Bronchial epithelial cell (primary cell): Measurements from ENCODE around the gene ZNF473. TPM values are rescaled to one million over a fixed set of nuclear protein-coding genes. Genes with fewer than 3 reads are reported as not detected.
"Not testable (repeated sequence)": the region's sequence is repeated elsewhere in the genome, so short reads cannot be mapped to it uniquely, and the experiment has no call there.

ENCODE experiments used
- DNase-seq: peaks from one replicate; pipeline ENCODE4 v3.0.0-alpha.2; 2010; ENCODE audit warnings: low read depth
- FAIRE-seq: peaks from 2 replicates; lab custom pipeline; 2011; peaks lifted over from hg19 to GRCh38; lab: Jason Lieb, UNC
- H3K27me3 ChIP-seq: 2 replicates; pipeline ENCODE4 v1.5.1; 2011; ENCODE audit warnings: low read length; ENCODE audit not compliant: control insufficient read depth, insufficient read depth
- H3K36me3 ChIP-seq: 2 replicates; pipeline ENCODE4 v1.5.1; 2011; ENCODE audit warnings: low read length; ENCODE audit not compliant: control insufficient read depth, insufficient read depth
- H3K4me3 ChIP-seq: 2 replicates; pipeline ENCODE4 v1.5.1; 2011; ENCODE audit warnings: mild to moderate bottlenecking, low read depth, low read length, control low read depth
- total RNA-seq: library from RNA; depleted of rRNA; stranded (reverse); fragments of >200 nt; gene quantifications from 2 replicates; pipeline ENCODE4 v1.2.1, GENCODE V29; 2014
- TF ChIP-seq, protein P1 (sequence below): IDR thresholded peaks from 2 replicates; pipeline ENCODE4 v1.5.1; 2011; ENCODE audit warnings: mild to moderate bottlenecking, moderate library complexity, low read length, control low read depth, inconsistent platforms; ENCODE audit not compliant: insufficient read depth, severe bottlenecking

Gene ZNF473
- total RNA-seq, 1 donor from 2014 or later = 13.7 TPM

DNA sequence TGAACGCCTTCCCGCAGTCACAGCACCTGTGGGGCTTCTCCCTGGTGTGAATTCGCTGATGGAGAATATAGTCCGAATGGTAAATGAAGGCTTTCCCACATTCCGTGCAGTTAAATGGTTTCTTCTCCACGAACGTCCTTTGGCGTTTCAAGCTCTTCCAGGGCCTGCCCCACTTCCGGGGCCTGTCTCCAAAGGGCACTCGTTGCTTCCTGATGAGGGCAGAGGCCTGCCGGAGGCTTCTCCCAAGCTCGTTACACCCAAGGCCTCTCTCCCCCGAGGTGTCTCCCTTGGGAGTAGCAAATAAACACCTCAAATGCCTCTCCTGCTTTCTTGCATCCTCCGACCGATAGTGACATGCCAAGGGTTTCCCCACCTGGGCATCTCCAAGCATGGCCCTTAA lies 34.3 kb downstream of the ZNF473 start:
- no peak for FAIRE-seq
- Histone ChIP-seq H3K4me3 (no peak overlapping the region), H3K27me3 (no peaks in the 10 kb centered on the region), H3K36me3 (no peaks in the 10 kb centered on the region)
- TF ChIP-seq, protein P1, sequence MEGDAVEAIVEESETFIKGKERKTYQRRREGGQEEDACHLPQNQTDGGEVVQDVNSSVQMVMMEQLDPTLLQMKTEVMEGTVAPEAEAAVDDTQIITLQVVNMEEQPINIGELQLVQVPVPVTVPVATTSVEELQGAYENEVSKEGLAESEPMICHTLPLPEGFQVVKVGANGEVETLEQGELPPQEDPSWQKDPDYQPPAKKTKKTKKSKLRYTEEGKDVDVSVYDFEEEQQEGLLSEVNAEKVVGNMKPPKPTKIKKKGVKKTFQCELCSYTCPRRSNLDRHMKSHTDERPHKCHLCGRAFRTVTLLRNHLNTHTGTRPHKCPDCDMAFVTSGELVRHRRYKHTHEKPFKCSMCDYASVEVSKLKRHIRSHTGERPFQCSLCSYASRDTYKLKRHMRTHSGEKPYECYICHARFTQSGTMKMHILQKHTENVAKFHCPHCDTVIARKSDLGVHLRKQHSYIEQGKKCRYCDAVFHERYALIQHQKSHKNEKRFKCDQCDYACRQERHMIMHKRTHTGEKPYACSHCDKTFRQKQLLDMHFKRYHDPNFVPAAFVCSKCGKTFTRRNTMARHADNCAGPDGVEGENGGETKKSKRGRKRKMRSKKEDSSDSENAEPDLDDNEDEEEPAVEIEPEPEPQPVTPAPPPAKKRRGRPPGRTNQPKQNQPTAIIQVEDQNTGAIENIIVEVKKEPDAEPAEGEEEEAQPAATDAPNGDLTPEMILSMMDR = no peak
- no peak for DNase-seq

DNA sequence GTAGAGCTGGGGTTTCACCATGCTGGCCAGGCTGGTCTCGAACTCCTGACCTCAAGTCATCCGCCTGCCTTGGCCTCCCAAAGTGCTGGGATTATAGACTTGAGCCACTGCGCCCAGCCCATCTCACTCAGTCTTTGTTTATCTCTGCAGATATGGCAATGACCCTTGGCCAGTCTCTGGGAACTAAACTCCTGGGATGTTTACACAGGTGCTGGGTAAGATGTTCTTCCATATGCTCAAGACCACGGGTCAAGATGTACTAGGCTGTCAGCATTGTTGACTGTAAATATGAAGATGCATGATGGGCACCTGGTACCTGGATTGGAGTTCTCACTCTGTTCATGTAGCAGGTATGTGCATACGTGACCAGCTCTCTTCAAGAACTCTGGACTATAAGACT lies 35.8 kb downstream of the ZNF473 start:
- Histone ChIP-seq H3K36me3 (no peaks in the 10 kb centered on the region), H3K4me3 (no peak overlapping the region), H3K27me3 (no peaks in the 10 kb centered on the region)
- DNase-seq (no peak), FAIRE-seq (no peak)
- TF ChIP-seq, protein P1 = no peak

DNA sequence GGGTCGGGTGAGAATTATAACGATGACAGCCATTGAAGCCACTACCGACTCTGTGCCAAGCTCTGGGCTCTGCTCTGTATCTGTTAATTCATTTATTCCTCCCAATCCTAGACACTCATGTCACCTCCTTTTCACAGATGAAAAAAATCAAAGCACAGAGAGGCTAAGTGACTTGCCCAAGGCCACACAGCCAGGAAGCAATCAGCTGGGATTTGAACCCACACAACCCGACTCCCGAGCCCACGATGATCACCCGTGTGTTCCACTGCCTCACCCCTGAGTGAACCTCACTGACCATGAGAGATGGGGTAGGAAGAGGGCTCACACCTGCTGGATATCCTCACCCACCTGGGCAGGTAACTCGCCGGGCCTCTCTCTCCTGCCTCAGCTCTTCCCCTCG lies 40.1 kb downstream of the ZNF473 start:
- no peaks in the 10 kb centered on the region for H3K36me3 ChIP-seq
- DNase-seq (no peak), FAIRE-seq (peak; percentile 18)
- TF ChIP-seq, protein P1 = no peak
- H3K4me3 ChIP-seq = no peak overlapping the region
- H3K27me3 ChIP-seq = no peaks in the 10 kb centered on the region

DNA sequence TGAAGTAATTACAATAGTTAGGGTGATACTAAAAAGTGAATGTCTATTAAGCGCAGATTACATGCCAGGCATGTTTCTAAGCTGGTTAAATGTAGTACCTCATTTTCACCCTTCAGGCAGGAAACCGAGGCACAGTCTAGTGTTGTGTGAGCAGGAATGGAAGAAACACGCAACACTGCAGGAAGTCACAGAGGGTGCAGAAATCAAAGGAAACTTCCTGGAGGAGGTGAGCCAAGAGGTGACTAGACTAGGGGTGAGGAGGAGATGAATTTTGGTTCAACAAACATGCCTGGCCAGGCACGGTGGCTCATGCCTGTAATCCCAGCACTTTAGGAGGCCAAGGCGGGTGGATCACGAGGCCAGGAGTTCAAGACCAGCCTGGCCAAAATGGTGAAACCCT lies 41.8 kb downstream of the ZNF473 start:
- H3K27me3 ChIP-seq = no peaks in the 10 kb centered on the region
- TF ChIP-seq, protein P1 = no peak
- DNase-seq (no peak), FAIRE-seq (no peak)
- no peak overlapping the region for H3K4me3 ChIP-seq
- H3K36me3 ChIP-seq = no peaks in the 10 kb centered on the region

DNA sequence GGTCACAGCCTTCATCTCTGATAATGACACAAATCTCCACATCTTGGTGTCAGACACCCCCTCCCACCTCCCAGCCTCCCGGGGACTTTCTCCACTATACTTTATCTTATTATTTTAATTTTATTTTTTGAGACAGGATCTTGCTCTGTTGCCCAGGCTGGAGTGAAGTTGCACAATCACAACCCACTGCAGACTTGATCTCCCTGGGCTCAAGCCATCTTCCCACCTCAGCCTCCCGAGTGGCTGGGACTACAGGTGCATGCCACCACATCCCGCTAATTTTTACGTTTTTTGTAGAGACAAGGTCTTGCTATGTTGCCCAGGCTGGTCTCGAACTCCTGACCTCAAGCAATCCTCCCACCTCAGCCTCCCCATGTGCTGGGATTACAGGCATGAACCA lies 42.6 kb downstream of the ZNF473 start:
- H3K4me3 ChIP-seq, H3K27me3 ChIP-seq, H3K36me3 ChIP-seq, DNase-seq, FAIRE-seq: not testable (repeated sequence)

DNA sequence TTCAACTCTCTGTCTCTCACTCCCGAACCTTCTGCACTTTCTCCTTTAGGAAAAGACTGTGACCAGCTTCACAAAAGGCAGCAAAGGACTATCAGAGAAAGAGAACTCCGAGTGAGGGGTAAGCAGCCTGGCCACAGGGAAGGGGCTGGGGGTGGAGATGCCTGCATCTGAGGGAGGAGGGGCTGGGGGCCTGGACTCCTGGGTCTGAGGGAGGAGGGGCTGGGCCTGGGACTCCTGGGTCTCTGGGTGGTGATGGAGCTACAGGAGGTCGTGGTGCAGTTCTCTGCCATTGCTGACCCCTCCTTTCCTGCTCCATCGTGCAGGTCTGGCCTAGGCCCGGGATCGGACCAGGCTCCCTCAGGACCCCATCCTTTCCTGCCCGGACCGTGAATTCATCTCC lies 49.3 kb downstream of the ZNF473 start:
- FAIRE-seq, H3K36me3 ChIP-seq, H3K27me3 ChIP-seq, H3K4me3 ChIP-seq, DNase-seq: not testable (repeated sequence)

DNA sequence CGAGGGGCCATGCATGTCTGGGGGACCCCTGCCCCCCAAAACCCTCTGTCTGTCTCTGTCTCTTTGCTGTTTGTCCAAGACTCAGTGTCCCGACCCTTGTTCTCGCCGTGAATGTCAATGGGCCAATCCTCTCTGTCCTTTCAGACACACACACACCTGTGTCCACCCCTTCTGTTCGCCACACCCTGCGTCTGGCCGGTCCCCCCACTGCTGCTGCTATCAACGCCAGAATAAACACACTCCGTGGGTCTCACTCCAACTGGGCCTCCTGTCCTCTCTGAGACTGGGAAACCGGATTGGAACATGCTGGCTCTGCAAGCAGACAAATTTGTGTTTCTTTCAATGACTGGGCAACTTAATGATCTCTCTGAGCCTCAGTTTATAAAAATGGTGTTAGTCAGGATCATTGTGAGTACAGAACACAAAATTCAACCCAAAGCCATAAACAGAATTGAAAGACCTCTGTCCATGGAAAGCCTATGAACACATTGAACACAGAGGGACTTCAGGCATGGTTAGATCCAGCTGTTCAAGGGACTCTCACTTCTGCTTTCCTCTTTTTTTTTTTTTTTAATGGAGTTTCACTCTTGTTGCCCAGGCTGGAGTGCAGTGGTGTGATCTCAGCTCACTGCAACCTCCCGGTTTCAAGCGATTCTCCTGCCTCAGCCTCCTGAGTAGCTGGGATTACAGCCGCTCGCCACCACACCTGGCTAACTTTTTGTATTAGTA lies 50.0 kb downstream of the ZNF473 start:
- not testable (repeated sequence) for H3K4me3 ChIP-seq, H3K27me3 ChIP-seq, FAIRE-seq, DNase-seq, H3K36me3 ChIP-seq

DNA sequence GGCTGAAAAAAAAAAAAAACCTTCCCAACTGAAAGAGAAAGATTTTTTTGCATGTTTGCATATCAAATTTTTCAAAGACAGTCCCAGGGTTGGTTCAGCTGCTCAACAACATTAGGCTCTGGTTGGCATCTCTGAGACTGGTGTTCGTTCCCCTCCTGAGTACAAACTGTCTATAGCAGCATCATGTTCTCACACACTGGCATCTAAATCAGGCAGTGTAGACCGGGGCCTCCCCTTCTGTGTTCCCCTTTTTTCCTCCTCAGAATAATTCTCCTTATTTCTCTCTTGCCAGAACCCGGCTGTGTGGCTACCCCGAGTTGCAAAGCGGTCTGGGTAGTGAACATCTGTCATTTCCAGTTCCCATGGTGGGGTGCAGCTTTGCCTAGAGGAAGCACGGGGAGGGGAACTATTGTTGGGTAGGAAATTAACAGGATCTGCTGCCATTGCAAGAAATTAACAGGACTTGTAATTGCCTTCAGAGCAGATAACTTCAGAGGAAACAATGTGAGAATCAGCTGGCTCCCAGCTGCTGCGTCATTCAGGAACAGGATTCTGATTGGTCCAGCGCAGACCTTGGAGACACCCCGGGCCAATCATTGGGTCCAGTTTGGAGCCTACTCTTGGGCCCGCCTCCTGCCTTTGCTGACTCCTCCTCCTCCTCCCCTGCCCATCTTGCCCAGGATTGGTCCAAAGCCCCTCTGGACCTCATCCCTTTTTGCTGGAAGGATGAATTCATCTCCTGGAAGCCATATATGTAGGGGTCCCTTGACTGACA lies 51.0 kb downstream of the ZNF473 start:
- not testable (repeated sequence) for DNase-seq, H3K27me3 ChIP-seq, H3K4me3 ChIP-seq, H3K36me3 ChIP-seq
- peak; percentile 52 for FAIRE-seq

DNA sequence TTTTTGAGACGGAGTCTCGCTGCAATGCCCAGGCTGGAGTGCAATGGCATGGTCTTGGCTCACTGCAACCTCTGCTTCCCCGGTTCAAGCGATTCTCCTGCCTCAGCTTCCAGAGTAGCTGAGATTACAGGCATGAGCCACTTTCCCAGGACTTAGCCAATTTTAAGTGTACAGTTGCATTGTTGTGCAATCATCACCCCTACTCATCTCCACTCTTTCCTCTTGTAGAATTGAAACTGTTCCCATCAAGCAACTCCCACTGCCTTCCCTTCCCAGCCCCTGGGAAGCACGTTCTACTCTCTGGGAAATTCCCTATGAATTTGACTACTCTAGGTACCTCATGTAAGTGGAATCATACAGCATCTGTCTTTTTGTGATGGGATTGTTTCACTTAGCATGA lies 53.2 kb downstream of the ZNF473 start:
- H3K27me3 ChIP-seq, DNase-seq, H3K36me3 ChIP-seq, H3K4me3 ChIP-seq: not testable (repeated sequence)
- peak; percentile 58 for FAIRE-seq

DNA sequence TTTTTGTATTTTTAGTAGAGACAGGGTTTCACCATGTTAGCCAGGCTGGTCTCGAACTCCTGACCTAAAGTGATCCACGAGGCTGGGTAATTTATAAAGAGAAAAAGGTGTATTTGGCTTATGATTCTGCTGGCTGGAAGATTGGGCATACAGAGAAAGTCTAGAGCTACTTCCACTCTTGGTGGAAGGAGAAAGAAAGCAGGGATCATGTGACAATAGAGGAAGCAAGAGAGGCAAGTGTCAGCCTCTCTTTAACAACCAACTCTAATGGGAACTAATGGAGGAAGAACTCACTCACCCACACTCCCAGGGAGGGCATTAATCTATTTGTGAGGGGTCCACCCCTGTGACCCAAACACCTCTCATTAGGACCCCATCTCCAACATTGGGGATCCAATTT lies 58.6 kb downstream of the ZNF473 start:
- FAIRE-seq, DNase-seq, H3K27me3 ChIP-seq, H3K36me3 ChIP-seq, H3K4me3 ChIP-seq: not testable (repeated sequence)
